Kidney (tissue), 14 donors: ENCODE results near the gene FOXRED1. TPM values are rescaled to one million over a fixed set of nuclear protein-coding genes. Genes with fewer than 3 reads are reported as not detected.
A peak's percentile ranks its signal among the peaks of the same experiment; 100 is the strongest.

Experiments used
- DNase-seq, 5 donors: peaks; one replicate each; pipeline ENCODE4 v3.0.0-alpha.2; 2013 to 2020
- FAIRE-seq: peaks from 2 replicates; lab custom pipeline; 2012; peaks lifted over from hg19 to GRCh38; lab: Jason Lieb, UNC
- H3K27ac ChIP-seq, 2 donors: one replicate each; pipeline ENCODE4 v1.7.0; 2013; ENCODE audit warnings: low read depth in 2 of 2, low read length in 2 of 2, inconsistent platforms in 1 of 2
- H3K27me3 ChIP-seq: one replicate; pipeline ENCODE4 v1.7.1; 2013; ENCODE audit warnings: low read length, inconsistent platforms; ENCODE audit not compliant: control insufficient read depth, insufficient read depth
- H3K36me3 ChIP-seq, 3 donors: one replicate each; pipeline versions ENCODE4 v1.7.0 to v1.7.1; 2013; ENCODE audit warnings: low read length in 3 of 3, control low read depth in 1 of 3, inconsistent platforms in 1 of 3; ENCODE audit not compliant: insufficient read depth in 3 of 3, control insufficient read depth in 2 of 3
- H3K4me1 ChIP-seq, 3 donors: one replicate each; pipeline versions ENCODE4 v1.7.0 to v1.7.1; 2013; ENCODE audit warnings: low read length in 3 of 3, inconsistent platforms in 1 of 3, low read depth in 1 of 3; ENCODE audit not compliant: control insufficient read depth in 2 of 3, insufficient read depth in 2 of 3
- H3K4me3 ChIP-seq, 3 donors: one replicate each; pipeline versions ENCODE4 v1.7.0 to v1.8.1; 2013; ENCODE audit warnings: low read length in 3 of 3, control low read depth in 1 of 3, inconsistent platforms in 1 of 3
- H3K9ac ChIP-seq, 3 donors: one replicate each; pipeline versions ENCODE4 v1.7.0 to v1.7.1; 2013; ENCODE audit warnings: low read length in 3 of 3, control low read depth in 1 of 3, inconsistent platforms in 1 of 3
- H3K9me3 ChIP-seq, 3 donors: one replicate each; pipeline versions ENCODE4 v1.7.0 to v1.7.1; 2013; ENCODE audit warnings: low read length in 3 of 3, control low read depth in 1 of 3, inconsistent platforms in 1 of 3; ENCODE audit not compliant: control insufficient read depth in 2 of 3, insufficient read depth in 1 of 3
- intact Hi-C: fragments of 100-400 bp; cut with DNase I; formaldehyde crosslinking; loops from one replicate; pipeline ENCODE4 v1.11.1; 2022
- polyA plus RNA-seq: library from polyadenylated mRNA; stranded (reverse); fragments of 350-450 nt; fragmentation: Illumina TruSeq; extraction: RNeasy Lipid Tissue Mini Kit (QIAGEN cat#74804); gene quantifications from one replicate; pipeline ENCODE4 v1.2.3, GENCODE V29; 2014; ENCODE audit warnings: low read depth, low replicate concordance; ENCODE audit not compliant: insufficient read depth
- total RNA-seq: library from RNA; stranded (reverse); fragmentation: NEBNext Ultra II Directional; extraction: Animal tissue kit (Norgen Biotek cat#: 25700); gene quantifications from one replicate; pipeline ENCODE4 v1.2.1, GENCODE V29; 2021
- TF ChIP-seq, protein P1 (sequence below): IDR thresholded peaks from 3 replicates; pipeline ENCODE4 v1.5.1; 2012; ENCODE audit warnings: mild to moderate bottlenecking, moderate library complexity, borderline replicate concordance; ENCODE audit not compliant: insufficient read depth; ENCODE audit errors: extremely low read depth
- donor health status: control.
- donor health status: control.
- donor health status: control.
- donor health status: control.
- donor health status: control.
- donor health status: DM: yes; HTN: yes; CAD: no.
- donor health status: Normal renal cell carcinoma (clear cell type).

Gene FOXRED1
- total and polyA plus RNA-seq, 2 donors from 2014 or later = 21.5 to 37.1 TPM

- FAIRE-seq (no peak), DNase-seq (no peak)
- peaks cover 0 to 3% (median 2%) of the 10 kb centered on the region in 3 donors for H3K36me3 ChIP-seq
- intact Hi-C loops = loop anchor here (5.0 kb wide), 1 partner anchor 171 kb away; no protein-coding TSS in a partner anchor
- peaks cover 0 to 4% (median 0%) of the 10 kb centered on the region in 3 donors for H3K4me1 ChIP-seq
- H3K4me3 ChIP-seq = no peak overlapping the region
- TF ChIP-seq, protein P1, sequence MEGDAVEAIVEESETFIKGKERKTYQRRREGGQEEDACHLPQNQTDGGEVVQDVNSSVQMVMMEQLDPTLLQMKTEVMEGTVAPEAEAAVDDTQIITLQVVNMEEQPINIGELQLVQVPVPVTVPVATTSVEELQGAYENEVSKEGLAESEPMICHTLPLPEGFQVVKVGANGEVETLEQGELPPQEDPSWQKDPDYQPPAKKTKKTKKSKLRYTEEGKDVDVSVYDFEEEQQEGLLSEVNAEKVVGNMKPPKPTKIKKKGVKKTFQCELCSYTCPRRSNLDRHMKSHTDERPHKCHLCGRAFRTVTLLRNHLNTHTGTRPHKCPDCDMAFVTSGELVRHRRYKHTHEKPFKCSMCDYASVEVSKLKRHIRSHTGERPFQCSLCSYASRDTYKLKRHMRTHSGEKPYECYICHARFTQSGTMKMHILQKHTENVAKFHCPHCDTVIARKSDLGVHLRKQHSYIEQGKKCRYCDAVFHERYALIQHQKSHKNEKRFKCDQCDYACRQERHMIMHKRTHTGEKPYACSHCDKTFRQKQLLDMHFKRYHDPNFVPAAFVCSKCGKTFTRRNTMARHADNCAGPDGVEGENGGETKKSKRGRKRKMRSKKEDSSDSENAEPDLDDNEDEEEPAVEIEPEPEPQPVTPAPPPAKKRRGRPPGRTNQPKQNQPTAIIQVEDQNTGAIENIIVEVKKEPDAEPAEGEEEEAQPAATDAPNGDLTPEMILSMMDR = no peak
- no peak overlapping the region for H3K27ac ChIP-seq
- peak overlapping the region in 1 of 3 donors; percentile 16 for H3K9ac ChIP-seq
- no peaks in the 10 kb centered on the region for H3K27me3 ChIP-seq
- H3K9me3 ChIP-seq = peaks cover 0 to 2% (median 0%) of the 10 kb centered on the region in 3 donors
Observed at GRCh38 chr11:126310992-126311310, 42.0 kb downstream of the FOXRED1 start.

GRCh38 chr11:126311401-126312291 lies 42.7 kb downstream of the FOXRED1 start:
- H3K9ac ChIP-seq = no peak overlapping the region
- FAIRE-seq (no peak), DNase-seq (no peak)
- H3K9me3 ChIP-seq = peaks cover 0 to 3% (median 0%) of the 10 kb centered on the region in 3 donors
- intact Hi-C loops = loop anchor here (5.0 kb wide), 1 partner anchor 171 kb away; no protein-coding TSS in a partner anchor
- no peak overlapping the region for H3K27ac ChIP-seq
- H3K4me3 ChIP-seq = no peak overlapping the region
- H3K36me3 ChIP-seq = peaks cover 0 to 3% (median 2%) of the 10 kb centered on the region in 3 donors
- H3K27me3 ChIP-seq = no peaks in the 10 kb centered on the region
- TF ChIP-seq, protein P1 = no peak
- peaks cover 0 to 4% (median 0%) of the 10 kb centered on the region in 3 donors for H3K4me1 ChIP-seq

DNA sequence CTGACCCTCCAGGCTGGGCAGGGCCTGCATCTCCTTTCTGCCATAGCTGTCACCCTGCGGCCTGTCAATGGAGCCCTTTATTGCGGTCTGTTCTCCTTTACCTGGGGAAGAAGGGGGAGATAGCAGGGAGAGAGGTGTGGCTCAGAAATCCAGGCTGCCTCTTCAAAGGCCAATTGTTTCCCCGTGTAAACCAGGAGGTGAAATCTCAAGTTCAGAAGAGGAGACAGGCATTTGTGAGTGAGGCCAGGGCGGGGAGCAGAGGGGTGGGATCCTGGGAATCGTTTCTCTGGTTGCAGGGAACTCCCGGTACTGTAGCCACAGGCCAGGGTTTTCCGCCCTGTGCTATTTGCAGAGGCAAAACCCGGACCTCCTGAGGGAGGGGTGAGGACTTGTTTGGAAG lies 44.0 kb downstream of the FOXRED1 start:
- TF ChIP-seq, protein P1 = no peak
- Histone ChIP-seq H3K36me3 (peaks cover 0 to 3% (median 2%) of the 10 kb centered on the region in 3 donors), H3K27me3 (no peaks in the 10 kb centered on the region), H3K4me3 (no peak overlapping the region), H3K27ac (no peak overlapping the region), H3K9me3 (peaks cover 0 to 3% (median 0%) of the 10 kb centered on the region in 3 donors), H3K9ac (no peak overlapping the region), H3K4me1 (peaks cover 0 to 4% (median 0%) of the 10 kb centered on the region in 3 donors)
- intact Hi-C loops = loop anchor here (5.0 kb wide), 1 partner anchor 169 kb away; no protein-coding TSS in a partner anchor
- no peak for FAIRE-seq
- DNase-seq = no peak
